Mammary epithelial cell (primary cell): Measurements from ENCODE around the gene SLC6A1.

Experiments
- EZH2 ChIP-seq: IDR thresholded peaks from 2 replicates; pipeline ENCODE4 v1.6.1; 2012; ENCODE audit warnings: low read length, inconsistent platforms, borderline replicate concordance
- TF ChIP-seq, protein P1 (sequence below), 2 donors: IDR thresholded peaks in 1 of 2; conservative IDR thresholded peaks in 1 of 2; 2 replicates each; pipeline ENCODE4 v1.5.1; 2011 to 2012; ENCODE audit warnings: inconsistent platforms in 2 of 2, low read length in 2 of 2, mild to moderate bottlenecking in 2 of 2, control low read depth in 1 of 2, low read depth in 1 of 2; ENCODE audit not compliant: insufficient read depth in 1 of 2; ENCODE audit errors: extremely low read depth in 1 of 2

DNA sequence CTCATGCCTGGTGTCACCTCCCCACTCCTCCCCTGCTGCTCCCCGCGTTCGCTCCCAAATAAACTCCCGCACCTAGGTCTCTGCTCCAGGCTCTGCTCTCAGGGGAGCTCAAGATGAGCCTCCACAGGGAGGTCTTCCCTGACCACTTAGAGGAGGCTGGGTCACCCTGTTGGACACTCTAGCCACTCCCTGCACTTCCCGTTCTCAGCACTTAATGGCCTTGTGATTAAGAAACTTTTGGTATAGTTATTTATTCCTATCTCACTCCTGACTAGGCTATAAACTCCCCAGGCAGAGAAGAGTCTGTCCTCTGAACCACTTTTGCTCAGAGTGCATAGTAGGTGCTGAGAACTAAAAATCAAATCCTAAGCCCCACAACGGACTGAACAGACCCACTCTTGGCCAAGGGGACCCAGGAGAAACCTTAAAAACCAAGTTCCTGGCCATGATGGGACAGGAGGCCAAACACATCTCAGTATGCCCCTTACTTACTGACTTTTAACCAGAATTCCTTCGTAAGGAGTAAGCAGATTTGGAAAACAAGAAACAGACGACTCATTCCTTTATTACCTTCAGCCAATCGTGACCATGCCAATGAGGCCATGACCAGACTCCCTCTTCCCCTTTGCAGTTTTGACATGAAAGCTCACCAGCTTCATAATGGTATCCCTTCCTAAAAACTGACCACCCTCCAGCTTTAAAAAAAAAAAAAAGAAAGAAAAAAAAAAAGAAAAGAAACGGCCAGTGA, 92.7 kb downstream of the SLC6A1 start:
- TF ChIP-seq, protein P1, sequence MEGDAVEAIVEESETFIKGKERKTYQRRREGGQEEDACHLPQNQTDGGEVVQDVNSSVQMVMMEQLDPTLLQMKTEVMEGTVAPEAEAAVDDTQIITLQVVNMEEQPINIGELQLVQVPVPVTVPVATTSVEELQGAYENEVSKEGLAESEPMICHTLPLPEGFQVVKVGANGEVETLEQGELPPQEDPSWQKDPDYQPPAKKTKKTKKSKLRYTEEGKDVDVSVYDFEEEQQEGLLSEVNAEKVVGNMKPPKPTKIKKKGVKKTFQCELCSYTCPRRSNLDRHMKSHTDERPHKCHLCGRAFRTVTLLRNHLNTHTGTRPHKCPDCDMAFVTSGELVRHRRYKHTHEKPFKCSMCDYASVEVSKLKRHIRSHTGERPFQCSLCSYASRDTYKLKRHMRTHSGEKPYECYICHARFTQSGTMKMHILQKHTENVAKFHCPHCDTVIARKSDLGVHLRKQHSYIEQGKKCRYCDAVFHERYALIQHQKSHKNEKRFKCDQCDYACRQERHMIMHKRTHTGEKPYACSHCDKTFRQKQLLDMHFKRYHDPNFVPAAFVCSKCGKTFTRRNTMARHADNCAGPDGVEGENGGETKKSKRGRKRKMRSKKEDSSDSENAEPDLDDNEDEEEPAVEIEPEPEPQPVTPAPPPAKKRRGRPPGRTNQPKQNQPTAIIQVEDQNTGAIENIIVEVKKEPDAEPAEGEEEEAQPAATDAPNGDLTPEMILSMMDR (conservative IDR thresholded peaks at IDR 0.05 in 1 of 2, IDR thresholded peaks at IDR 0.05 in 1 of 2; ENCODE audit: extremely low read depth in 1 of 2, insufficient read depth in 1 of 2, low read depth in 1 of 2, low read length in 2 of 2) = no peak
- TF ChIP-seq EZH2 = no peak
